Coronary artery (tissue), 2 donors: ENCODE data around the gene RNF121.

ENCODE experiments used
- DNase-seq: peaks from one replicate; pipeline ENCODE4 v3.0.0-alpha.2; 2017; ENCODE audit warnings: low spot score
- H3K27ac ChIP-seq, 2 donors: fragments of 200-600 bp; sonication (generic); one replicate each; pipeline ENCODE4 v1.5.1; 2016 to 2019
- H3K4me3 ChIP-seq: fragments of 200-600 bp; sonication (generic); 2 replicates; pipeline ENCODE4 v1.5.1; 2016; ENCODE audit warnings: mild to moderate bottlenecking, moderate library complexity
- CTCF ChIP-seq: fragments of 200-600 bp; sonication (generic); IDR thresholded peaks from one replicate; pipeline ENCODE4 v1.5.1; 2019; ENCODE audit warnings: antibody characterized with exemption

The RNF121 gene

GRCh38 chr11:71940561-71941219 lies 11.8 kb downstream of the RNF121 start:
- H3K4me3 ChIP-seq = no peak overlapping the region
- TF ChIP-seq CTCF = no peak
- DNase-seq = no peak
- no peak overlapping the region for H3K27ac ChIP-seq

- Histone ChIP-seq H3K4me3 (no peak overlapping the region), H3K27ac (no peak overlapping the region)
- TF ChIP-seq CTCF = no peak
- DNase-seq = no peak
These were observed 17.3 kb downstream of the RNF121 start for GRCh38 chr11:71946144-71946571.

GRCh38 chr11:71947498-71947897 lies 18.7 kb downstream of the RNF121 start:
- TF ChIP-seq CTCF = no peak
- no peak for DNase-seq
- no peak overlapping the region for H3K27ac ChIP-seq
- no peak overlapping the region for H3K4me3 ChIP-seq

GRCh38 chr11:71948314-71949027 lies 19.6 kb downstream of the RNF121 start:
- DNase-seq = no peak
- Histone ChIP-seq H3K27ac (no peak overlapping the region), H3K4me3 (no peak overlapping the region)
- no peak for TF ChIP-seq CTCF

- Histone ChIP-seq H3K4me3 (no peak overlapping the region), H3K27ac (no peak overlapping the region)
- DNase-seq = no peak
- no peak for TF ChIP-seq CTCF
These were observed 20.2 kb downstream of the RNF121 start for GRCh38 chr11:71949034-71949433.

GRCh38 chr11:71951741-71952310 lies 23.0 kb downstream of the RNF121 start:
- DNase-seq = no peak
- no peak overlapping the region for H3K27ac ChIP-seq
- no peak overlapping the region for H3K4me3 ChIP-seq
- TF ChIP-seq CTCF = no peak
